SIG-M5 treated with dmso at 0.1 percent for 504 hours (cell line): Measurements from ENCODE around the gene KSR1.
"Not testable (repeated sequence)": the region's sequence is repeated elsewhere in the genome, so short reads cannot be mapped to it uniquely, and the experiment has no call there.

Source experiments
- DNase-seq: peaks from one replicate; lab custom pipeline; 2025; ENCODE audit not compliant: unreplicated experiment; lab: John Stamatoyannopoulos, UW

The KSR1 gene

GRCh38 chr17:27629260-27629659 is 173.0 kb downstream of the KSR1 start:
- not testable (repeated sequence) for DNase-seq

DNA sequence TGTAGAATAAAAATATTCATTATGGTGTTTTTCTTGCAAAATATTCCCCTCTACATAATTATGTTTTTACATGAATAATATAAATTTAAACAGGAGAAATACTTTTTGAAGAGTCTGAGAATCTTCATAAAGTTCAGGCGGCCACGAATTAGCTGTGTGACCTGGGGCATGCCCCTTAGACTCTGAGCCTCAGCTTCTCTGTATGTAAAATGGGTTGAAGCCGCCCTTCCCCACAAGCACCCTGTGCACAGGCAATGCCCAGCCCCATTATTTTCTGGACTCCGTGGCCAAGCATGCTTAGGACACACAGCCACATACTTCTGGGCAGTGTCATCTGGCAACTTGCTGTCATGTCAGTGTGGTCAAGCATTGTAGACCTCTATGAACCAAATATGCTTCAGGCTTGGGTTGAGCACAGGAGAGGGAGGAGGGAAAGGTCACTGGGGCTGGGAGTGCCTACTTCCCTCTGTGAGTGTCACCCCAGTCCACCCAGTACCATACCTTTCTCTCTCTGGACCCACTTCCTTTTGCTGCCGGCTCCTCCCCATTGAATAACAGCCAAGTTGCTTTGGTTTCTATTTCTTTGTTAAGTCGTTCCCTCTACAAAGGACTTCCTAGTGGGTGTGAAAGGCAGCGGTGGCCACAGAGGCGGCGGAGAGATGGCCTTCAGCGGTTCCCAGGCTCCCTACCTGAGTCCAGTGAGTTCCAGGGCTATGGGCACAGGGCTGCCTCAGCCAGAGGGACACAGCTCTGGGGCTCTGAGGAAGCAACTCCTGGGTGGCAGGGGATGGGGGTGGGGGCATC is 174.6 kb downstream of the KSR1 start, which contains the start of gene LGALS9:
Gene LGALS9, plus strand, starts transcription at position 582 of the 804 bp plus-strand sequence. Its CDS starts 78 bp downstream, at position 660.
- DNase-seq: peak; percentile 89

GRCh38 chr17:27631411-27631760 is 175.1 kb downstream of the KSR1 start:
- peak; percentile 62 for DNase-seq

DNA sequence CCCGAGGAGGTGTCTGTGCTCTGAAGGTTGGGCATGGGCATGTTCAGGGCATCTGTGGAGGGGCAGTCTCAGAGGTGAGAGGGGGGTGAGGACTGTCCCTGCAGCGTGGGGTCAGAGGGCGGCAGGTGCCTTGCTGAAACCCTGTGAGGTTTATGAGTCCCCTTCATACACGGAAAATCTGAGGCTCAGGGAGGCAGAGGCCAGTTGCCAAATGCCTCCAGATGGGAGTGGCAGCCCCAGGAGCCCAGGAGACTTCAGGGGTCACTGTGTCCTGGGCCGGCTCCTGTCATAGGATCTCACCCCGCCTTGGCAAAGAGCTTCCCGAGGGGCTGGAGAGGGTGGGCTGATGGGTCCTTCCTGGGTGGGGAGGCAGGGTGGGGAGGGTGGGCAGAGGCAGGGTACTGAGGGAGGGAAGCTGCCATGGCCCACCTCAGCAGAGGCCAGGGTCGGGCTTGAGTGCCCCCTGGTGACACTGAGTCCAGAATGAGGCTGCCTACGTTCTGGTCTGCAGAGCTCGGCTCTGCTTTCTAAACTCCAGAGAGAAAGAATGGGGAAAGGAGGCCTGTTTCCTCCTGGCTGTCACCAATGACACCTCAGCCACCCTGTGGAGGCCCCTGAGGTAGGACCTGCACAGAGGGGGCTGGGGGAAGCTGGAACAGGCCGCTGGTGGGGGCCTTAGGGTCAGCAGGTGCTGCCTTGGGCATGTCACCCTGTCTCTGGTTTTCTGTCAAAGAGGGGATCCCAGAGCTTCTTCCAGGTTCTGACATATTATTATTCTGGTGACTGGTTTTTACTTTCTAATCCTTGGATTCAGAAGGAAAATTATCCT is 175.9 kb downstream of the KSR1 start:
- DNase-seq: peak; percentile 29

- DNase-seq: peak; percentile 28
These were observed 176.5 kb downstream of the KSR1 start for GRCh38 chr17:27632766-27633165.

- peak; percentile 25 for DNase-seq
These were observed 177.2 kb downstream of the KSR1 start for GRCh38 chr17:27633312-27634025.

DNA sequence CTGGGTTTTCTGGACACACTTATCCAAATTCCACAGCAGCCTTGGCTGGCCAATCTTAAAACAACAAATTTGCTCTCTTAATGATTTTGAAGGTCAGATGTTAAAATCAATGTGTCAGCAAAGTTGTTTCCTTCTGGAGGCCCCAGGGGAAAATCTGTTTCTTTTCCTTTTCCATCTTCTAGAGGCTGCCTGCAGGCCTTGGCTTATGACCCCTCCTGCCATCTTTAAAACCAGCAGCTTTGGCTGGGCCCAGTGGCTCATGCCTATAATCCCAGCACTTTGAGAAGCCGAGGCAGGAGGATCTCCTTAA is 177.7 kb downstream of the KSR1 start:
- no peak for DNase-seq

GRCh38 chr17:27634776-27635175 is 178.5 kb downstream of the KSR1 start:
- peak; percentile 6 for DNase-seq

DNA sequence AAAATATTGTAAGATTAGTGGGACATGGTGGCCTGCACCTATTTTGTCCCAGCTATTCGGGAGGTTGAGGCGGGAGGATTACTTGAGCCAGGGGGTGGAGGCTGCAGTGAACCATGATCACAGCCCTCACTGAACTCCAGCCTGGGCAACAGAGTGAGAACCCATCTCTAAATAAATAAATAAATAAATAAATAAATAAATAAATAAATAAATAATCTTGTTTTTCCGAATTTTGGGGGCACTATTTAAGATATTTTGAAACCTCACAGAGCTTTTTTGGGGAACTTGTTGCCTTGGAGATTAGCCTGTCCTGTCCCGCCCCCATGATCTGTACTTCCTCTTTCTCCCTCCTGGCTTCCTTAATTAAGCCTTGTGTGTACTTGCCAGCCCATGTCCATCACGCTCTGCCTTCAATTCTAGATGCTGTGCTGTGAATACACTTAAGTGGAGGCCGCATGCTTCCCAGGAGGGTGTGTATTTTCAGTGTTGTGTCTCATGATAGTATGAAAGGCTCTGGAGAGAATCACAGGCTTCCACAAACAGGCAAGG is 179.1 kb downstream of the KSR1 start:
- peak; percentile 91 for DNase-seq

DNA sequence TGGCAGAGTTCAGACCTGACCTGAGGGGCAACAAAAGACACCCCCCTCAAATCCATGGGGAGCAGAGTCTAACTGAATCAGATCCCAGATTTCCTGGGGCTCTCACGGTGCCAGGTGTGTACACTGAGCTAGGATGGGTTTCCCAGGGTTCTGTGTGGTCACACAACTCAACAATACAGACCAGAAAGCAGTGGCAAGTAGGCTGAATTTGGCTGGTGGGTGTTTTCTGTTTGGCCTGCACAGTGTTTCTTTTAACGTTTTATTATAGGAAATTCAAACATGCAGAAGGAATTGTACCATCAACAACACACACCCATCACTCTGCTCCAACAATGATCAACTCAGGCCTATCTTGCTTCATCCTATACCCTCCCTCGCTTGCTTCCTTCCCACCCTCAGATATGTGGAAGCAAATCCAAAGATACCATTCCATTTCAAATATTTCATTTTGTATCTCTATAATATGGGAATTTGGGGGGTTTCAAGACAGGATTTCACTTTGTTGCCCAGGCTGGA is 179.8 kb downstream of the KSR1 start:
- DNase-seq: not testable (repeated sequence)

- not testable (repeated sequence) for DNase-seq
These were observed 181.6 kb downstream of the KSR1 start for GRCh38 chr17:27637818-27638217.

DNA sequence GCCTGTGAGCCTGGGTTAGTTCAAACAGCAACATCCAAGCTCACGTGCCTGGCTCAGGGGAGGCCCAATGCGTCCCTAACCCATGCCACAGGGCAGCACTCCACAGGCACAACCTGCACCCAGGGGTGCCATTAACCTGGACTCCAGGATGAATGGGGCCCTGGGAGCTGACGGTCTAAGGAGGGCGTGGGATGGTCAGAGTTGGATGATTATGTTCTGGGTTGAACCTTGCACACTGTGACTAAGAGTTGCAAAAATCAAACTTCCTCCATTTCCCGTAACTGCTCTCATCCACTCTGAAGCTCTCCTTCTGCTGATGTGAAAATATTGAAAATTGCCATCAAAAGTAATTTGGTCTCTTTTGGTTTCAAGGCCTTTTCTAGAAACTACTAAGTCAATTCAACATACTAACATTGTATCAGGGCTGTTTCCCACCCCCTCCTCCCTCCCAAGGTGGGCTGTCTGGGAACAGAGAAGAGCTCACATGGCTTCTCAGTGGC is 182.2 kb downstream of the KSR1 start:
- DNase-seq: not testable (repeated sequence)

DNA sequence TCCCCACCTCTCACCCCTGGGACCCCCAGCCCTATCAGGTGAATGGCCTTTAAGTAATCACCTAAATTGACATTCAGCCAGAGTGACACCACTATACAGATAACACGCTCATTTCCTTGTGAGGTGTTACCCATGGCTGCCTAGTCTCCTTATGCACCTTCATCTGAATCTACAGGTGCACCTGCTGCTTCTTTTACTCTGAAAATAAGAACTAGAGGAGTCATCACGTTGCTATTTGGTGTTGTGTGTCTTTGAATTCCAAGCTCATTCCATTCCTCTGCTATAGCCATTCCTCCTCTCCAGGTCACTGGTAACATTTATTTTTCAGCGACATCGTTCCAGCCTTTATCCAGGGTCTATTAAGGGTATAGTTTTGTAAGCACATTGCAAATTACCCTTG is 184.5 kb downstream of the KSR1 start:
- no peak for DNase-seq

DNA sequence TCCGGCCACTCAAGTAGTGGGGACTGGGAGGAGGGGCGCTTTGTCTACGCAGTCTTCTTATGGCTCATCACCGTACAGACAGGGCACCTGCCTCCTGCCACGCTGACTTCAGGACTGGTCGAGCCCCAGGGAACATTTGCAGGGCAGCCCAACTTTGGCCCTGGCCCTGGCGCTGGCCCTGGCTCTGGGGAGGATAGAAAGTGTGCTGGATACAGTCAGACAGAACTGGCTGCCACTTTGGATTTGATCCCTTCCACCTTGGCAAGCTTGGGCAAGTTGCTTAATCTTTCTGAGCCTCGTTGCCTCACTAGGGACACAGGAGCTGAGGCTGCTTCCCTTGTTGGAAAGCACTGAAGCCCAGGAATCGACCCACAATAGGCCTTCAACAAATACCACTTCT is 188.3 kb downstream of the KSR1 start:
- no peak for DNase-seq

DNA sequence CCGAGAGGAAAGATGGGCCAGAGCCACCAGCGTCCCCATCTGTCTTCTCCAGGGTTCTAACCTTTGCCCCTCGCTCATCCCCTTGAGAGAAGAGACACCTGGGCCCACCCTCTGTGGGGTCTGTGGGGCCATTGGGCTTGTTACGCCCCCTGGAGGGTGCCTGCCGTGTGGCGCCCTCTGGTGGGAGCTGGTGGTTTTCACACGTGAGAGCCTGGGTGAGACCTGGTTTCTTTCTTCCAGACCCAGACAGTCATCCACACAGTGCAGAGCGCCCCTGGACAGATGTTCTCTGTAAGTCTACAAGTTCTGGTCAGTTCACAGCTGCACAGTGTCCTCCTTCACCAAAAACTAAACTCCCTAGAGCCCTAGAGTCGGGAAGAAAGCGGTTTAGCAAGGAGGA is 189.4 kb downstream of the KSR1 start:
- DNase-seq: not testable (repeated sequence)

GRCh38 chr17:27646232-27646631 is 190.0 kb downstream of the KSR1 start:
- no peak for DNase-seq

DNA sequence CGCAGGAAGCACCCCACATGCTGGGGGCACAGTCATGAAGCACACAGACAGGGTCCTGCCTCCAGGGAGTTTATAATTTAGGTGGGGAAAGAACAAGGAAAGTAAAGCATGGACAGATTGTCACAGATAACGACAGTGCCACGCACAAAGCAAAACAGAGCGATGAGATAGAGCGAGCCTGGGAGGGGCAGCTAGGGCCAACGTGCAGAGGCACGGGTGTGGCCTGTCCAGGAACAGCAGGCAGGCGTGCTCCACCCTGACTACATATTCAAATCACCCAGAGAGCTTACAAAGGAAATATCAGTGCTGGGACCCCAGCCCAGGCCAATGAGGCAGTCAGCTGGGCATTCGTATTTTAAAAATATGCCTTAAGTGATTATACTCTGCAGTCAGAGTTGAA is 191.5 kb downstream of the KSR1 start:
- DNase-seq: no peak

DNA sequence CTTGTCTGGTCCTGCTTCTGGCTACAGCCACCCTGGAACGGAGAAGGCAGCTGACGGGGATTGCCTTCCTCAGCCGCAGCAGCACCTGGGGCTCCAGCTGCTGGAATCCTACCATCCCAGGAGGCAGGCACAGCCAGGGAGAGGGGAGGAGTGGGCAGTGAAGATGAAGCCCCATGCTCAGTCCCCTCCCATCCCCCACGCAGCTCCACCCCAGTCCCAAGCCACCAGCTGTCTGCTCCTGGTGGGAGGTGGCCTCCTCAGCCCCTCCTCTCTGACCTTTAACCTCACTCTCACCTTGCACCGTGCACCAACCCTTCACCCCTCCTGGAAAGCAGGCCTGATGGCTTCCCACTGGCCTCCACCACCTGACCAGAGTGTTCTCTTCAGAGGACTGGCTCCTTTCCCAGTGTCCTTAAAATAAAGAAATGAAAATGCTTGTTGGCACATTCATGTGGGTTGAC is 192.9 kb downstream of the KSR1 start:
- DNase-seq: not testable (repeated sequence)

DNA sequence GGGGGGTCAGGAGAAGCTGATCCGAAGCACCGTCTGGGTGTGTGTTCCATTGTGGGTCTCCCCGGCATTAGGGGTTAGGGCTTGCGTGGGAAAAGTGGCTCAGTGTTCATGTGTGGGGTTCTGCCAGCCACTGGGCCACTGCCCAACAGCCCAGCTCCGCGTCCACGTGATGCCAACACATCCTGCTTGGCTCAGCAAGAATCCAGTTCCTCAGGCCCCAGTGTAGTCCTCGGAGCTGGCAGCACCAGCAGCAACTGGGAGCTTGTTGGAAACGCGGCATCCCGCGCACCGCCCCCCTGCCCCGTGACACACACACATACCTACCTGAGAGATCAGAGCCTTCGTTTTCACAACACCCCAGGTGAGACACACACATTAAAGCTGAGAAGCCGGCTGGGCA is 193.7 kb downstream of the KSR1 start:
- no peak for DNase-seq

GRCh38 chr17:27650836-27651235 is 194.6 kb downstream of the KSR1 start:
- DNase-seq: no peak
